GM21529 (cell line): Measurements from ENCODE around the gene PNPLA5.

Experiments used
- ATAC-seq: cut with Tn5 transposase; IDR thresholded peaks from one replicate; pipeline ENCODE4 v1.9.1; 2021; ENCODE audit not compliant: unreplicated experiment

Gene PNPLA5

DNA sequence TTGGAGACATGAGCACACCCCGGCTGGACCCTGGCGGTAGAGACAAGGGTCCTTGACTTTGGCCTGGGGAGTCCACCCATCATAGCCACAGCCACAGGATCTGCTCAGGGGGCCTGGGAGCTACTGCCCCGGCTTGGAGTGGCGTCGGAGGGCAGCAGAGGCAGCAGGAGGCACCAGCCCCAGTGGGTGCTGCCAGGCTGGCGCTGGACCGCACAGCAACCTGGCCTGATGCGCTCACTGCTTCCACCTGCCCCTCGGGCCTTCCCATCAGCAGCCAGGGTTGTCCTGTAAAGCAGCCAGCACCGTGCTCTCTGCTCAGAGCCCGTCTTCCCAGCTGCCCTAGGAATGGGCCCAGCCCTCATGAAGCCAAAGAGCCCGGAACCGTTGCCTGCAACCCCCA is 51.4 kb downstream of the PNPLA5 start:
- ATAC-seq, result no peak

DNA sequence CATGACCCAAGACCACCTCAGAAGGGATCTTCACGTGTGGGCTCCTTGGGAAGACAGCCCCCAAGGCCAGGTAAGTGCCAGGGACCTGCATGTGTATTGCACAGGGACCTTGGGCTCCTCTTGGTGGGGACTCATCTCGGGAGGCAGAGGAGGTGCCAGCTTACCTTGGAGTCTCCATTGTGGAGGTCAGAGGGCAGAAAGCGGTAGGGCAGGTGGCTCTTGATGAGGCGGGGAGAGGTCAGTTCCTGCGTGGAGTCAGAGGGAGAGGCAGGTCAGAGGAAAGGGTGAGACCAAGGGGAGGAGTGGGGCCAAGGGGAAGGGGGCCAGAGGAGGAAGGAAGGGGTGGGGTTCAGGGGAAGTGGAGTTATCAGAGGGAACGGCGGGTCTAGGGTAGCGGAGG is 52.0 kb downstream of the PNPLA5 start:
- ATAC-seq, result no peak

DNA sequence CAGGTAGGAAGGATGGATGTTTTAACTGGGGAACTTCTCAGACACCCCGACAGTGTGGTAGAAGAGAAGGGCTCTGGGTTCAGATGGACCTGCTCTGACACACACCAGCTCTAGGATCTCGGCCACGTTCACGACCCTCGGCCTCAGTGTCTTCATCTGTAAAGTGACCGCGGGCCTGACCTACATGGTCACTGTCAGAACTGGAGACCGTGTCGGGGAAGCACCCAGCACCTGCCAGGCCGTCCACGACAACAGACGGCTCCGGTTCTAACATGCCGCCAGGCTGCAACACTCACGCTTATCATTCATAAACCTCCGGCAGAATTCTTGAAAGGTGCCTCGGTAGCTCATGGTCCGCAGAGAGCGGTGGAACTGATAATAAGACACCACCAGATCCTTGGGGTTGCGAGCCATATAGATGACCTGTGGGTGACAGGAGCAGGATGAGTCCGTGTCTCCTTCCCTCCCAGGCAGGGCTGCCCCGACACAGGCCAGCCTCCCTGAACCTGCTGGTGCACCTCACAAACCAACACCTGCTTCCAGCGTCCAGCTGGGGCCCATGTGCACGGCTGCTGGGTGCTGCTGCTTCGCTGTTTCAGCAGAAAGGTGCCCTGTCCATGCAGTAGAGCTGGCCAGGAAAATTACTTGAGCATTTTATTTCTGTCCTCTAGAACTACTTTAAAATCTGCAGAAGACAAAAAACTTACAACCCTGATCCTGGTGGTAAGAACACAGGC is 53.1 kb downstream of the PNPLA5 start:
- ATAC-seq, result no peak

DNA sequence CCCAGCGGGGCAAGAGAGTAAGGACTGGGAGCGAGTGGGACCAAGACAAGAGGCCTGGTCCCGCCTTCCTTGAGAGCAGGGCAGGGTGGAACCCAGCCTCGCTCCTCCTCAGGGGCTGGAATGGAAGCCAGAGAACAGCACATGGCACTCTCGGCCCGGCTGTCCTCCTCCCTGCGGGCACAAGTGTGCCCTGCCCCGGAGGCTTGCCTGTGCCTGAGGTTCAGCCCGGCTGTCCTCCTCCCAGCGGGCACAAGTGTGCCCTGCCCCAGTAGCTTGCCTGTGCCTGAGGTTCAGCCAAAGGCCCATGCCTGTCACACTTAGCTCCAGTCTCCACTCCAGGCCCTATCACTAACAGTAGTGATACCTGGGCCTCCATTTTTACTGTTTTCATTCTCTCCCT is 53.7 kb downstream of the PNPLA5 start:
- no peak for ATAC-seq

DNA sequence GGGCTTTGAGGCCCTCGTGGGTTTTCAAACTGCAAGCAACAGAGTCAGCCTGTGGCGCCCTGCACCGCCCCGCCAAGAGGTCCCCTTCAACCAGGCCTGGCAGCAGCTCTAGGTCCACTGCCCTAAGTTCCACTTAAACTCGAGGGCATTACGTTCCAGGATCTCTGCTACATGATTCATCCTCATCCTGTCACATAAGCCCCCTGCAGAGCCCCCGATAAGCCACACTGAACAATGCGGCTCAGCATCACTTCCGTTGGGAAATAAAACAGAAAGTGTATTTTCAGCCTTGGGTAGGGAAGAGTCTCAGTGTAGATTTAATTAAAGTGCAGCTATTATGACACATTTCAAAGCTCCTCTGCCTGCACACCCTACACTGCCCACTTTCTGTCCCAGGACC is 54.1 kb downstream of the PNPLA5 start:
- no peak for ATAC-seq

DNA sequence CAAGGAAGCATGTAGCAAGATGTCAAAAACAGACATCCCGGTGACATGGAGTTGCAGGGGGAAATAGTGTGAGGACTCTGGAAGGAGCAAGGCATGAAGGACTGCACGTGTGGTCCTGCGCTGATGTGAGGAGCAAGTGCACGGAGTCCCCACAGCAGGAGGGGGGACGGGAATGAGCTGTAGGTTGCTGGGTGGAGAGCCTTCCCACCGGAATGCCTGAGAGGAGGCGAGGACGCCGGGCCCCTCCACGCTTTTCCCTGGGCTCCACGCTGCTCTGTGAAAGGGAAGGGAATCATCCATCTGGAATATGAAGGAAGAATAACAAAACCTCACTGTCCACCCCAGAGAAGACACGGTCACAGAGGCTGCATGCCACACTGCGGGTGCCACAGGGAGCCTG is 56.1 kb downstream of the PNPLA5 start:
- no peak for ATAC-seq

DNA sequence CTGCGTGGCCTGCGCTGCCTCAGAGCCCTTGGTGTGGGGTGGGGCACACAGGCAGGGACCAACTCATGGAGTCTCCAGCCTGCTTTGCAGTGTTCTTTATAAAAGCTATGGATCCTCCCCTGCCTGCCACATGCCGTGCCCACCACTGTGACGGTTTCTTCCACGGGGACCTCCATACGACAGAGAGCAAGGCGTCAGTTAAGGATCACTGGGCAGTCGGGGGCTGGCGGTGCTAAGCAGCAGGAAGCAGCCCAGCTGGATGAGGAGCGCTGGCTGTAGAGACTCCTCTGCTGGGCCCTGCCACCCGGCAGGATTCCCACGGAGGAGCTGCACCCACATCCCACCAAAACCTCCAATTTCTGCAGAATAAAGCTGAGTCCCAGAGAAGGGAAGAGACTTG is 56.6 kb downstream of the PNPLA5 start:
- no peak for ATAC-seq

DNA sequence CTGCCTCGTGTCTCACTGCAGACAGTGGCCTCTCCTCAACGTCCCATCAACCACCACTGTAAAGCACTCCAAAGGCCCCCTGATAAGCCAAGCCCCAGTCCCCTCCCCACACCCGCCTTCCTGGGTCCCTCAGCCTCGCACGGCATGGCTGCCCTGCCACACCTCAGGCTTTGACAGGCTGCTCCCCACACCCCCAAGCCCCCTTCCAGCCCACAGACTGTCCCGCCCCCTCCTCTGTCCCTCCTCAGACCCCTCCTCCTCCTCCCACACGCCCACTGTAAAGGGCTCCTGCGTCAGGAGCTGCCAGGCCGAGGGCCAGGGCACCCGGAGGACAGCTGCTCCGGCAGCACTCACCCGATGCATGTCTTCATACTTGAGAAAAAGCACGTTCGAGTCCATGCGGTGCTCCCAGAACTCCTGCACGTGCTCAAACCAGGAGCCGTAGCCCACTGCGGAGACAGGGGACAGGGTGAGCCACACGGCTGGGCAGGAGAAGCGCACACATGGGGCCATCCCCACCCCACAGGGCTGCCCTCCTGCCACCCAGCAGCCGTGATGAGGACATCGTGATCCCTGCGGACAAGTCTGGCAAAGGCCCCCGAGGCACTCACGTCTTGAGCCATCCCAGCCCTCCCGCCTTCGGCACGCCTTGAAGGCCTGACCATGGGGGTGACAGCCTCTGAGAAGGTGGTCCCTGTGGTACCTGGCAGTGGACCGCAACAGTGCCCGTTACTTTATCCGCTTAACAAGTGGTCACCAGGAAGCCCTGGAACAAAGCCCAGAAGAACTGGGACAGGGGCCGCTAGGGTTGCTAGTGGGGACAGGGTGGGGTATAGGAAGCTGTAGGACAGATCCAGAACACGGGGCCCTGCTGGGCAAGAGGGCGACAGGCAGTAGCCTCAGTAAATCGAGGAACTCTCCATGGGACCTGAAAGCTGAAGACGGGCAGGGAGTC is 58.2 kb downstream of the PNPLA5 start:
- ATAC-seq, result no peak

DNA sequence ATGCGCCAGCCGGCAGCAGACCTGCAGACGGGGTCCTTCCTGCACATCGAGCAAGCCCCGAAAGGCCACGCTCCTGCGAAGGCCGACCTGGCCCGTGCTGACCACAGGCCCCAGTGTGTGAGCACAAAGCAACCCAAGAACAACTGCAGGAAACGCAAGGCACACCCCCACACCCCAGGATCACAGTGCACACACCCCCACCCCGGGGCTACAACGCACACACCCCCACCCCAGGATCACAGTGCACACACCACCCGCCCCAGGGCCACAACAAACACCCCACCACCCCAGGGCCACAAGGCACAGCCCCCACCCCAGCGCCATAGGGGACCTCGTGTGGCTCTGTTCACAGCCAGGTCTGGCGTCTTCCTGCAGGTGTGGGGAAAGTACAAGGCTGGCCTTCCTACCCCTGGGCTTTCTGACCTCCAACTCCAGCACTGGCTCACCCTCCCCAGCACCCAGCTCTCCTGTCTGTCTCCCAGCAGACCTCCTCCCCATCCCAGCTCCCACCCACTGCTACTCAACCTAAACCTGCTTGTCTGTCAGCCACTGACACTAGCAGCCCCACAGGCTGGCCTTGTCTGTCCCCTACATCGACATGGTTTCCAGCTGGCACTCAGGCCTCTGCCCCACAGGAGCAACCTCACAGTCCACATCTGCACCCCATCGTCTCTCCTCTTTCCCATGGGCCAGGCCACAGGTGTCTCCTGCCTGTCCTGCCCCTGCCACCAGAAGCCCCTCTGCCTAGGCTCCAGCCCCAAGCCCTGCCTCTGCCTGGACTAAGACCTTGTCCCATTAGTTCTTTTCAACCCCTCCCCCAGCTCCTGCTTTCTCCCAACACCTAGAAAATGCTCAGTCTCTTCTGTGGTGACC is 59.2 kb downstream of the PNPLA5 start:
- no peak for ATAC-seq

DNA sequence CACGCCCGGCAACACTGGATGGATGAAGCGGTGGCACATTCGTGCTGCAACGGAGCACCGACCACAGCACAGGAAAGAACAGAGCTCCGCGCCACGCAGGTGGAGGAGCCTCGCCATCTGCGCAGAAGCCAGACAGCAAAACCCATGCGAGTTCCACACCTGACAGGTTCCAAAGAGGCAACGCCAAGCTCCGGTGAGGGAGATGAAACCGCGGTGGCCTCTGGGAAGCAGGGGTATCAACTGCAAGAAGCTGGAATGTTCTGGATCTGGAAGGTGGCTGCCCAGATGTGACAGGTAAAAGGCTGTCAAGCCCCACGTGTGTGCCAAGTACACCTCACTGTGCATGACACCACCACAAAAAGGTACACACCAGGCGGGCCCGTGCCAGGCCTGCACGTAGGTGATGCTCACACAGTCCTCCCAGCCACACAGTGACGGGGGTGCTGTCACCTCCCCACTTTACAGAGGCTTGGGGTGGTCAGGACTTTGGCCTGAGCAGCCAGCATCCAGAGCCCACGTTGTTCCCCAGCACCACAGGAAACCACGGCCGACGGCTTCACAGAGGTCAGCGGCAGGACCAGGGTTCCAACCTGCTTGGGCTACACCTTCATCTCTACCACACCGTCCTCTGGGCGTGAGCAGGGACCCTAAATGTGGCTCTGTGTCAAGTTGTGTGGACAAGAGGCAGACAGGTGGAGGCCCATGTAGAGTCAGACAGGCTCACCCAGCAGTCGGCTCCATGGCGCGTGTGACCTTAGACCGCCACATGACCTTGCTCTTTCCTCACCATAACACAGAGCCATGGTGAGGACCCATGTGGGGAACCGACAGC is 60.0 kb downstream of the PNPLA5 start:
- ATAC-seq, result no peak

DNA sequence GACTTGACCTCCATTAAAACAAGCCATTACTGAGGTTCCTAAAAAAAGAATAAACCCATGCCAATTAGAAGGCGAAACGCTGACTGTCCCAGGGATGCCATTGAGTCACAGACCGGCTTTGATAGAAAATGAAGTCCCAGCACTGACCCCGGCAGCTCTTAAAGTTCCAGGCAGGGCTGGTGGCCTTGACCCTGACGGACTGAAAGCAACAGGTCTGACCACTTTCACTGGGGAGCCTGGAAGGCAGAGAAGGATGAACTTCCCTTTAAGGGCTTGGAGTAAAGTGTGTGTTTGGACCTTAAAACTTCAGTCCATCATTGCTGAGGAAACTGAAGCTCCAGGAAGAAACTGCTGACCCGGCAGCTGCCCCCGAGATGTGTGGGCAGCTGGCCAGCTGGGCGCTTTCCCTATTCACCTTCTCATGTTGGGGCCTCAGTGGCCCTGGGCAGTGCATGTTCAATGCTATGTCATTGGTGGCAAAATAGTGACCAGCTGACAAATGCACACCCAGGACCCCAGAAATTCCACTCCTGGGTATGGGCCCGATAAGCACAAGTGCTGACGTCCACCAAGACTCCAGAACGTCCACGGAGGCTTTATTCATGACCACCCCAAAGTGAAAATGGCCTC is 60.8 kb downstream of the PNPLA5 start:
- no peak for ATAC-seq

DNA sequence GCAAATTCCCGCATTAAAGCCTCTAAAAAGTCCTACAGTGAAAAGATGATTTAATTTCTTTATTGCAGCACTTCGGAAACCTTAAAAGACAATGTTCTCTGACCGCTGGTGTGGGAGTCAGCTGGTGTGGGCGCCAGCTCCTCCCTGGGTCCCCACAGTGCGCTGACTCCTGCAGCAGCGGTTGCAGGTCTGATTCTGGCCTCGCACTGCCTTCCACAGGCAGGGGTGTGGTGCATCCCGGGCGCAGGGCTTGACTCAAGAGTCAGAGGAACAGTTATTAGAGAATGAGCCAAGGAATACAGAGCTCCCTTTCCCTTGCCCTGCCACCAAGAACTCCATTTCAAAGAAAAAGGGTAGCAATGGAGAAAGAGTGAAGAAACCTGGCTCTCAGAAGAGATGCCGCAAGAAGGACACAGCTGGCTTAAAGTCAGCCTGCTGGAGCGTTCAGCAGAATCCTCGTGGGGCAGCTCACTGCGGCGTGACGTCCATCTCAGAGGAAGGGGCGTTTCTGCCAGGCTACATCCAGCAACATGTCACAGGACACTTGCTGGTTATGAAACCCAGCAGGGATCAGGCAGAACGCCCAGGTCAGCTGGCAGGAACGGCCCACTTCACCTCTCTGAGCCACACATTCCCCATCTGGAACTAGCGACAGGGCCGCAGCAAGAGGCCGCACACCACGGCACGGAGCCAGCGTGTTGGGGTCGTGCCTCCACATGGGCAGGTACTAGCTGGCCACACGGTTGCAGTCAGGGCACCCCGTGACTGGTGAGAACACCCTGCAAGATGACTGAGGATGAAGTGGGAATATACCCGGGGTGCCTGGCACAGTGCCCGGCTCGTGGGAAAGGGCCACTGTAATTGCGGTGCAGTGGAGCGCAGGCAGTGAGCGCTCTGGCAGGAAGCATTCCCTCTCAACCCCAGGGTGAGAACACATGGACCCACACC is 61.6 kb downstream of the PNPLA5 start:
- no peak for ATAC-seq
